IMR-90 (cell line): ENCODE results near the gene ATP6V1E1. TPM values are rescaled to one million over a fixed set of nuclear protein-coding genes. Genes with fewer than 3 reads are reported as not detected.

Experiments used
- ATAC-seq: fragments of 200-7000 bp; cut with Tn5 transposase; 2 replicates; pipeline ENCODE4 v1.9.1; 2020; ENCODE audit warnings: low read depth, mild to moderate bottlenecking, moderate library complexity
- BruUV-seq: library from RNA; stranded (reverse); fragments of 400-500 nt; replicated peaks from 2 replicates; lab custom pipeline; 2021; lab: Mats Ljungman, UMichigan
- CTCF ChIA-PET: fragments of 300-600 bp; formaldehyde crosslinking; extraction: SDS; loops from one replicate; lab custom pipeline; 2021; ENCODE audit warnings: antibody characterized with exemption; lab: Yijun Ruan, JAX
- POLR2A ChIA-PET: fragments of 300-600 bp; sonication (Branson Sonifier 250); formaldehyde crosslinking; loops from one replicate; lab custom pipeline; 2022; ENCODE audit warnings: antibody characterized with exemption; ENCODE audit not compliant: unreplicated experiment; lab: Charles Lee
- DNase-seq: peaks from one replicate; pipeline ENCODE4 v3.0.0; 2013
- H2AFZ ChIP-seq: replicated peaks from 2 replicates; pipeline ENCODE3; 2013; ENCODE audit warnings: low read length, mild to moderate bottlenecking; ENCODE audit not compliant: poor library complexity
- H2AK5ac ChIP-seq: 2 replicates; pipeline ENCODE4 v1.6.1; 2013; ENCODE audit warnings: low read depth, low read length, inconsistent platforms
- H2AK9ac ChIP-seq: replicated peaks from 2 replicates; pipeline ENCODE3; 2013; ENCODE audit warnings: mild to moderate bottlenecking, low read depth, low read length, moderate library complexity; ENCODE audit not compliant: poor library complexity
- H2BK120ac ChIP-seq: 2 replicates; pipeline ENCODE4 v1.6.1; 2013; ENCODE audit warnings: low read depth, low read length, inconsistent platforms
- H2BK15ac ChIP-seq: 3 replicates; pipeline ENCODE4 v1.6.1; 2013; ENCODE audit warnings: low read depth, low read length, inconsistent platforms
- H2BK20ac ChIP-seq: 2 replicates; pipeline ENCODE4 v1.6.1; 2013; ENCODE audit warnings: low read depth, mild to moderate bottlenecking, inconsistent platforms, low read length, moderate library complexity
- H2BK5ac ChIP-seq: 2 replicates; pipeline ENCODE4 v1.6.1; 2013; ENCODE audit warnings: mild to moderate bottlenecking, low read depth, low read length, inconsistent platforms; ENCODE audit not compliant: poor library complexity, severe bottlenecking
- H3K14ac ChIP-seq: replicated peaks from 2 replicates; pipeline ENCODE4 v1.6.1; 2013; ENCODE audit warnings: low read depth, low read length, inconsistent platforms
- H3K18ac ChIP-seq: 2 replicates; pipeline ENCODE4 v1.6.1; 2013; ENCODE audit warnings: low read depth, low read length, control low read depth
- H3K23ac ChIP-seq: 2 replicates; pipeline ENCODE4 v1.6.1; 2013; ENCODE audit warnings: low read depth, low read length, inconsistent platforms
- H3K27ac ChIP-seq: 2 replicates; pipeline ENCODE4 v1.5.1; 2013; ENCODE audit warnings: mild to moderate bottlenecking, control low read depth, low read length; ENCODE audit not compliant: insufficient read depth
- H3K27me3 ChIP-seq: 2 replicates; pipeline ENCODE4 v1.6.1; 2013; ENCODE audit warnings: low read length; ENCODE audit not compliant: control insufficient read depth, insufficient read depth
- H3K36me3 ChIP-seq: 2 replicates; pipeline ENCODE4 v1.6.1; 2013; ENCODE audit warnings: low read length, mixed read lengths; ENCODE audit not compliant: control insufficient read depth, insufficient read depth
- H3K4ac ChIP-seq: 2 replicates; pipeline ENCODE4 v1.6.1; 2013; ENCODE audit warnings: low read depth, low read length, inconsistent platforms
- H3K4me1 ChIP-seq: 2 replicates; pipeline ENCODE4 v1.6.1; 2013; ENCODE audit warnings: low read length, mixed read lengths; ENCODE audit not compliant: control insufficient read depth, insufficient read depth
- H3K4me2 ChIP-seq: 2 replicates; pipeline ENCODE4 v1.6.1; 2013; ENCODE audit warnings: low read depth, mild to moderate bottlenecking, control low read depth, low read length, moderate library complexity
- H3K4me3 ChIP-seq: 2 replicates; pipeline ENCODE4 v1.5.1; 2013; ENCODE audit warnings: low read depth, mild to moderate bottlenecking, control low read depth, low read length, moderate library complexity; ENCODE audit not compliant: insufficient read depth
- H3K56ac ChIP-seq: 2 replicates; pipeline ENCODE4 v1.6.1; 2013; ENCODE audit warnings: low read length, inconsistent platforms; ENCODE audit not compliant: insufficient read depth; ENCODE audit errors: extremely low read depth
- H3K79me1 ChIP-seq, 2 experiments: 2 replicates each; pipeline ENCODE4 v1.6.1; 2013; ENCODE audit warnings: low read length in 2 of 2, inconsistent platforms in 1 of 2, low read depth in 1 of 2
- H3K9ac ChIP-seq: 2 replicates; pipeline ENCODE4 v1.6.1; 2013; ENCODE audit warnings: low read depth, low read length, control low read depth
- H3K9me1 ChIP-seq: 2 replicates; pipeline ENCODE4 v1.6.1; 2013; ENCODE audit warnings: low read length, inconsistent platforms; ENCODE audit not compliant: insufficient read depth
- H3K9me3 ChIP-seq: 2 replicates; pipeline ENCODE4 v1.6.1; 2013; ENCODE audit warnings: low read length; ENCODE audit not compliant: control insufficient read depth, insufficient read depth
- H4K20me1 ChIP-seq: 2 replicates; pipeline ENCODE4 v1.6.1; 2013; ENCODE audit warnings: low read length, inconsistent platforms; ENCODE audit not compliant: insufficient read depth
- H4K5ac ChIP-seq: 2 replicates; pipeline ENCODE4 v1.6.1; 2013; ENCODE audit warnings: mild to moderate bottlenecking, low read depth, low read length, control low read depth
- H4K8ac ChIP-seq, 2 experiments: 2 replicates each; pipeline ENCODE4 v1.6.1; 2013; ENCODE audit warnings: low read depth in 2 of 2, low read length in 2 of 2, control low read depth in 1 of 2, inconsistent platforms in 1 of 2
- H4K91ac ChIP-seq: 2 replicates; pipeline ENCODE4 v1.6.1; 2013; ENCODE audit warnings: low read depth, low read length, inconsistent platforms; ENCODE audit not compliant: insufficient read depth
- BHLHE40 ChIP-seq: fragments of 150-350 bp; IDR thresholded peaks from 2 replicates; pipeline ENCODE4 v1.6.1; 2016; ENCODE audit warnings: mild to moderate bottlenecking, low read depth, low read length
- CHD1 ChIP-seq: IDR thresholded peaks from 2 replicates; pipeline ENCODE4 v1.6.1; 2012; ENCODE audit warnings: low read depth, low read length, improper control_type of control experiment
- MAZ ChIP-seq: IDR thresholded peaks from 2 replicates; pipeline ENCODE4 v1.6.1; 2012; ENCODE audit warnings: low read depth, mild to moderate bottlenecking, low read length, improper control_type of control experiment, moderate library complexity, borderline replicate concordance
- MXI1 ChIP-seq: IDR thresholded peaks from 2 replicates; pipeline ENCODE4 v1.6.1; 2012; ENCODE audit warnings: low read depth, mild to moderate bottlenecking, low read length, moderate library complexity, borderline replicate concordance
- NFE2L2 ChIP-seq: fragments of 150-350 bp; IDR thresholded peaks from 2 replicates; pipeline ENCODE4 v1.6.1; 2016; ENCODE audit warnings: low read depth, mild to moderate bottlenecking, low read length
- POLR2A ChIP-seq: IDR thresholded peaks from 2 replicates; pipeline ENCODE4 v1.6.1; 2012; ENCODE audit warnings: mild to moderate bottlenecking, low read depth, low read length
- RCOR1 ChIP-seq: IDR thresholded peaks from 2 replicates; pipeline ENCODE4 v1.6.1; 2012; ENCODE audit warnings: mild to moderate bottlenecking, low read length, improper control_type of control experiment; ENCODE audit not compliant: insufficient replicate concordance
- WGBS, 2 experiments: methylation state at CpG; one replicate each; pipeline versions ENCODE4 v1.1.5 to v1.1.7; 2013; ENCODE audit warnings: missing lambda C conversion rate in 2 of 2; ENCODE audit not compliant: insufficient read length in 1 of 2; ENCODE audit errors: extremely low coverage in 2 of 2; 5-methylcytosine and 5-hydroxymethylcytosine counted together
- dilution Hi-C: fragments of 300-500 bp; cut with HindIII; formaldehyde crosslinking; loops from one replicate; pipeline ENCODE4 v1.14.3; 2018; ENCODE audit warnings: low sequenced_read_pairs; ENCODE audit not compliant: unreplicated experiment
- in situ Hi-C: fragments of 300-500 bp; cut with MboI; formaldehyde crosslinking; loops from 3 replicates; pipeline ENCODE4 v1.14.3; 2019; ENCODE audit warnings: low sequenced_read_pairs, inconsistent platforms, mixed read lengths
- intact Hi-C: fragments of 100-400 bp; cut with micrococcal nuclease; formaldehyde crosslinking; loops from 2 replicates; pipeline ENCODE4 v1.10.0; 2022
- polyA plus RNA-seq, 3 experiments: library from polyadenylated mRNA; depleted of rRNA; stranded (reverse); fragments of >200 nt; gene quantifications; 2 replicates each; pipeline ENCODE4 v1.2.3, GENCODE V29; 2012; ENCODE audit warnings: low replicate concordance in 1 of 3
- total RNA-seq: library from RNA; depleted of rRNA; stranded (reverse); fragments of >200 nt; gene quantifications from 2 replicates; pipeline ENCODE4 v1.2.3, GENCODE V29; 2012
- TF ChIP-seq, protein P1 (sequence below): fragments of 150-350 bp; IDR thresholded peaks from 2 replicates; pipeline ENCODE4 v1.6.1; 2016; ENCODE audit warnings: low read depth, mild to moderate bottlenecking, low read length, moderate library complexity, borderline replicate concordance
- TF ChIP-seq, protein P2 (sequence below): conservative IDR thresholded peaks from 2 replicates; pipeline ENCODE4 v1.5.1; 2012; ENCODE audit warnings: mild to moderate bottlenecking, low read depth, low read length, improper control_type of control experiment

Gene ATP6V1E1
- total and polyA plus RNA-seq, 2 of the 4 experiments (the other 2 are of a cell fraction): 144 to 148 TPM

DNA sequence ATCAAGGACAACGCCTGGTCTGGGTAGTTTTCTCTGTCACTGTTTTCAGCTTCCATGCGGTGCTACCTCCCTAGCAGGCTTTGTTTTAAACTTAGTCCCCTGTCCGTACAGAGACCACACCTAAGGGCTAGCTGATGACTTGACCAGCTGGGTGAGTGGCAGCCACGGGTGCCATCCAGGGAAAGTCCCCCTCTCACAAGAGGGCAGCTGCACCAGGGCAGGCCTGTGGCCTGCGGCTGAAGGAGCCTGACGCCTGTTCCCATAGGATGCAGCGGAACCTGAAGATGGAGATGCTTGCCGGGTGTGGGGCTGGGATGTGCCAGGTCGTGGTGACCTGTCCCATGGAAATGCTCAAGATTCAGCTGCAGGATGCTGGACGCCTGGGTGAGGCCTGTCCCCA, 45.4 kb downstream of the ATP6V1E1 start:
- H3K4me3 ChIP-seq: no peak overlapping the region
- in situ Hi-C loops (no loop called here), intact Hi-C loops (no loop called here), dilution Hi-C loops (no loop called here)
- no peak overlapping the region for H2AFZ ChIP-seq
- no peaks in the 10 kb centered on the region for H4K20me1 ChIP-seq
- no peaks in the 10 kb centered on the region; the same call in 1 of the 2 replicates for H3K36me3 ChIP-seq
- ATAC-seq: no peak
- H2BK5ac ChIP-seq: no peak overlapping the region
- no peak overlapping the region for H3K9ac ChIP-seq
- H3K27ac ChIP-seq: no peak overlapping the region
- no peaks in the 10 kb centered on the region for H3K79me1 ChIP-seq
- ChIA-PET CTCF (interaction anchor here (0.9 kb wide), 1 partner anchor 12 kb away, joined by 3 read pairs; no protein-coding TSS in a partner anchor), POLR2A (no interaction called here)
- no peak overlapping the region for H3K14ac ChIP-seq
- H2BK120ac ChIP-seq: no peak overlapping the region
- H3K9me1 ChIP-seq: no peaks in the 10 kb centered on the region
- H4K91ac ChIP-seq: no peak overlapping the region
- no peaks in the 10 kb centered on the region for H3K4me1 ChIP-seq
- H3K23ac ChIP-seq: no peak overlapping the region
- WGBS, 2 experiments: 100% methylated on average over 2 of the region's 10 CpGs; no CpG with 5 or more reads in 1 of the 2 experiments
- H2BK20ac ChIP-seq: no peak overlapping the region
- H3K27me3 ChIP-seq: no peaks in the 10 kb centered on the region
- no peak overlapping the region for H2AK5ac ChIP-seq
- no peak for DNase-seq
- no peak overlapping the region for H2AK9ac ChIP-seq
- H3K18ac ChIP-seq: no peak overlapping the region
- no peak overlapping the region for H3K4ac ChIP-seq
- TF ChIP-seq, protein P1, sequence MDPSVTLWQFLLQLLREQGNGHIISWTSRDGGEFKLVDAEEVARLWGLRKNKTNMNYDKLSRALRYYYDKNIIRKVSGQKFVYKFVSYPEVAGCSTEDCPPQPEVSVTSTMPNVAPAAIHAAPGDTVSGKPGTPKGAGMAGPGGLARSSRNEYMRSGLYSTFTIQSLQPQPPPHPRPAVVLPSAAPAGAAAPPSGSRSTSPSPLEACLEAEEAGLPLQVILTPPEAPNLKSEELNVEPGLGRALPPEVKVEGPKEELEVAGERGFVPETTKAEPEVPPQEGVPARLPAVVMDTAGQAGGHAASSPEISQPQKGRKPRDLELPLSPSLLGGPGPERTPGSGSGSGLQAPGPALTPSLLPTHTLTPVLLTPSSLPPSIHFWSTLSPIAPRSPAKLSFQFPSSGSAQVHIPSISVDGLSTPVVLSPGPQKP: no peak
- TF ChIP-seq MXI1 (no peak), CHD1 (no peak), RCOR1 (no peak), BHLHE40 (no peak), NFE2L2 (no peak), POLR2A (no peak), MAZ (no peak)
- TF ChIP-seq, protein P2, sequence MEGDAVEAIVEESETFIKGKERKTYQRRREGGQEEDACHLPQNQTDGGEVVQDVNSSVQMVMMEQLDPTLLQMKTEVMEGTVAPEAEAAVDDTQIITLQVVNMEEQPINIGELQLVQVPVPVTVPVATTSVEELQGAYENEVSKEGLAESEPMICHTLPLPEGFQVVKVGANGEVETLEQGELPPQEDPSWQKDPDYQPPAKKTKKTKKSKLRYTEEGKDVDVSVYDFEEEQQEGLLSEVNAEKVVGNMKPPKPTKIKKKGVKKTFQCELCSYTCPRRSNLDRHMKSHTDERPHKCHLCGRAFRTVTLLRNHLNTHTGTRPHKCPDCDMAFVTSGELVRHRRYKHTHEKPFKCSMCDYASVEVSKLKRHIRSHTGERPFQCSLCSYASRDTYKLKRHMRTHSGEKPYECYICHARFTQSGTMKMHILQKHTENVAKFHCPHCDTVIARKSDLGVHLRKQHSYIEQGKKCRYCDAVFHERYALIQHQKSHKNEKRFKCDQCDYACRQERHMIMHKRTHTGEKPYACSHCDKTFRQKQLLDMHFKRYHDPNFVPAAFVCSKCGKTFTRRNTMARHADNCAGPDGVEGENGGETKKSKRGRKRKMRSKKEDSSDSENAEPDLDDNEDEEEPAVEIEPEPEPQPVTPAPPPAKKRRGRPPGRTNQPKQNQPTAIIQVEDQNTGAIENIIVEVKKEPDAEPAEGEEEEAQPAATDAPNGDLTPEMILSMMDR: no peak
- BruUV-seq: no TSS peak
- no peak overlapping the region for H3K56ac ChIP-seq
- H4K5ac ChIP-seq: no peak overlapping the region
- H3K9me3 ChIP-seq: no peaks in the 10 kb centered on the region
- no peak overlapping the region for H2BK15ac ChIP-seq
- H4K8ac ChIP-seq: no peak overlapping the region
- no peak overlapping the region for H3K4me2 ChIP-seq
